NCI-H2196 treated with DMSO at 0.1 percent for 48 hours (cell line): Measurements from ENCODE around the gene ERBB4.
"Not testable (repeated sequence)": the region's sequence is repeated elsewhere in the genome, so short reads cannot be mapped to it uniquely, and the experiment has no call there.

Experiments
- DNase-seq: peaks from one replicate; lab custom pipeline; 2025; ENCODE audit not compliant: unreplicated experiment; lab: John Stamatoyannopoulos, UW

Gene ERBB4

DNA sequence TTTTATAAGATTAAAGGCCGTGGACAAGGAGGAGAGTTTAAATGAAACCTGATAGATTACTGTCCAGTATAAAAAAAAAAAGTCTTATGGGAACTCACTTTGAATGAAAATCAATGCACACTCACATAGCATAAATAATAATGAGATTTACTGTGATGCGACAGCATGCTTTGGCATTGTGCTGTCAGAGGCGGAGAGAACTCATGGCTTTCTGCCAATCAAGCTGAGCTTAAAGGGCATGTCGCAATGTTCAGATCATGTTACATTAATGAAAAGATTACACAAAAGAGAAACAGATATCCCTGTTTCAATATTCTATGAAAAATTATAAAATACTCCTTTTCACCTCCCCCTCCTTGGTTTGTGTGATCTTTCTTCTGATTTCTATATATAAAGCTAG is 310.8 kb downstream of the ERBB4 start:
- no peak for DNase-seq

DNA sequence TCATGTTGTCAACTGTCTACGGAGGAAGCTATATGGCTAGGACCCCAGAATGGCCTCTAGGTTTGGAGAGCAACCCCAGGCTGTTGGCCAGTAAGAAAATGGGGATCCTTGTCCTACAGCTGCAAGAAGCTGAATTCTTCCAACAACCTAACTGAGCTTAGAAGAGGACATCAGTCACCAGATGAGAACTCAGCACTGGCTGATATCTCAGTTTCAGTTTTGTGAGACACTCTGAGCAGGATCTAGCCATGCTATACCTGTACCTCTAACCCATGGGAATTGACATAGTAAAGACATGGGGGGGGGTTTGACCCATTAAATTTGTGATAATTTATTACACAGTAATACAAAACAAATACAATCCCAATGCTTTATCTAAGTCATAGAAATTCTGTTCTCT is 312.5 kb downstream of the ERBB4 start:
- no peak for DNase-seq

DNA sequence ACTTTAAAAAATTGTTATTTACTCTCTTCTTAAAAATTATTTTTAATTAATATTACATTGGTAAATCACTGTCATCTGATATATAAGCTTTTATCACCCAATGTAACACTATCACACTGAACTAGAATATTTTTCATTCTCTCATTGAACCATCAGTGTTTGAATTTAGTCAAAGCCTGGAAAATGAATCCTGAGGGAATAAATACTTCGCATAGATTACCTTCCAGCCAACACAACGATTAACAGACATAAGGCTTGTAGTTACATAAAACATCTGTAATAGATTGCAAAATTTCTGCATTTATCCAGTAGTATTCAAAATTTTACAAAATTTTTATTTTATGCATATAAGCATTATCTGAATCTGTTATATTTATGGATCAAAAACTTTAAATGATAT is 314.9 kb downstream of the ERBB4 start:
- no peak for DNase-seq

DNA sequence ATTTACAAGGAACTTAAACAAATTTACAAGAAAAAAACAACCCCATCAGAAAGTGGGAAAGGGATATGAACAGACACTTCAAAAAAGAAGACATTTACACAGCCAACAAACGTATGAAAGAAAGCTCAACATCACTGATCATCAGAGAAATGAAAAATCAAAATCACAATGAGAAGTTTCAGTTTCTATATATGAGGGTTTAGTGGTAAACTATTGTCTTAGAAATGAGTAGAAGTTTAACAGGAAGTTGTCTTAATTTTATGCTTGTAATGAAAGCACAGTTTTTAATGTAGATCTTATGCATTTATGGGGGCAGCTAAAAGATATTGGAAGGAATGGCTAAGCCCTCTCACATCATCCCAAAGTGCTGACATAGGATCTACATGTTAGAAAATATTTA is 325.4 kb downstream of the ERBB4 start:
- DNase-seq = no peak

DNA sequence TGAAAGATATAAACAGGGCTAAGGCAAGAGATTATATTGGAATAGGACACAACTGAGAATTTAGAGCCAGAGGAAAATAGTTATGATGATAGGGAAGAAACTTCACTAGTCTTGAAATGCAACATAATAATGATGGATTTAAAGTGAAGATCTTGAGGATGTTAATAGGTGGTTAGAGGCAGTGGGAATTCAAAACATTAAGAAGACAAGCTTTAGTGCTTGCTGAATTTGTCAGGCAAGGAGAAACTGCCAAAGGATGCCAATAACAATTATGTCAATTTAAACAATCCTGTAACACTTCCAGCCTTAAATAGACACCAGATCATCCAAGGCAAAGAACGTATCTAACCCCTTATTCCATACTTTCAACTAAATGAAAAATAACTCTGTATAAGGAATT is 330.1 kb downstream of the ERBB4 start:
- DNase-seq = no peak

DNA sequence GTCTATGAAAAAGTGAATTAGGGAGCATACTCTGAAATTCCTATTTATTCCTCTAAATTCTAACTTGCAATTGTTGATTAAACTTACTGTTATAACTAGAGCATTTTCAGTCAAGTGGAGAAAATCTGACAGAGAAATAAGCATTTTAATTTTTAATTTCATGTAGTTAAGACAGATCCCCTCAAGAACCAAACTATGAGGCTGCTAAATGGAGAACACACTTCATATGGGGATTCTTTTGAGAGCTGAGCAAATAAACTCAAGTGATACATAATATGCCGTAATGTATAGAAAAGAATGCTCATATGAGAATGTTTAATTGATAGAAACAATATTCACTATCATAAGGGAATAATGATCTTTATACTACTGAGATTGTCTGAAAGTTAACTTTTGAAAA is 340.8 kb downstream of the ERBB4 start:
- no peak for DNase-seq

DNA sequence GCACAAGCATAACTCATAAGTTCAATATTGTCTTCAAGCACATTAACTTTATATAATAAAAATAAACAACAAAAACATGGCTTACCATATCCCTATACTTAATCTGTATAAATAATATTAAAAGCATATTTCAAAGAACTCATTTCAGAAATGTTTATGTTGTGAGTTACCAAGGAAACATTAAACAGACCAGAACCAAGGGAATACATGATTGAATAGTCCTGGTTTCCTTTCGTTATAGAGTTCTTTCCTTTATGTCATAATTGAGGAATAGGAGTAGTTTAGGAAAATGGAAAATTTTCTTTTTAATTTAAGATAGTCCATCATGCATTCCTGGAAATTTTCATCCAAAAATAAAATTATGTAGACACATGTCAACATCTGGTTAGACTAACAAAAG is 343.0 kb downstream of the ERBB4 start:
- no peak for DNase-seq

DNA sequence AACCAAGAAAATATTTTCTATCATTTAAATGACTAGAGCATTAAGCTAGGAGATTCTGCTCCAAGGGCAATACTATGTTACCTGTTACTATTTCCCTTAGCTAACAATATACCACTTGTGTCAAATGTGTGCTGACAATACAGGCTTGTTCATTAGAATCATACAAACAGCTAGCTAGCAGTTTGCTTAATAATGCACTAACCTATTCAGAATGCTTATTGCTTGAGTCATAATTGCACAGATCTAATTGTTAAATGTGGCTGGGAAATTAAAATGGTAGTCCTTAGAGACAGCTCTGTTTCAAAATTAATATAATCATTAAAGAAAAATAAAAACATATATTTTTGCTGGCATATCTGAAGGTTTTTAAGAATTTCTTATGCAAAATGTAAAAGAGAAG is 344.2 kb downstream of the ERBB4 start:
- no peak for DNase-seq

DNA sequence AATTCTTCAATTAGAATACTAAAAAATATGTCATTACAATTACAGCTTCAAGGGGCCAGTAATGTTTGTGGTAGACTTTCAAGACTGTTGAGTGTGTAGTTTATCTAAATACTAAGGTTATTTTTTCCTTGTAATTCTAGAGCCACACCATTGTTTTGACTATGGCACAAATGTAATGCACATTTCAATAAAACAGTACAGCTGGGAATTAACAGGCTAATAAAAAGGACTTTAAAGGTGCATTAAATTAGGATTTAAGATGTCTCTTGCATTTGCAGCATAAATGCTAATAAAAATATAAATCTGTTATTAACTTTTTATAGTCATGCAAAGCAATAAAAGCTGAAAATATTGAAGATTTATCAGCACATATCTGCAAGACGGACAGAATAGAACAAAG is 344.8 kb downstream of the ERBB4 start:
- DNase-seq = no peak

DNA sequence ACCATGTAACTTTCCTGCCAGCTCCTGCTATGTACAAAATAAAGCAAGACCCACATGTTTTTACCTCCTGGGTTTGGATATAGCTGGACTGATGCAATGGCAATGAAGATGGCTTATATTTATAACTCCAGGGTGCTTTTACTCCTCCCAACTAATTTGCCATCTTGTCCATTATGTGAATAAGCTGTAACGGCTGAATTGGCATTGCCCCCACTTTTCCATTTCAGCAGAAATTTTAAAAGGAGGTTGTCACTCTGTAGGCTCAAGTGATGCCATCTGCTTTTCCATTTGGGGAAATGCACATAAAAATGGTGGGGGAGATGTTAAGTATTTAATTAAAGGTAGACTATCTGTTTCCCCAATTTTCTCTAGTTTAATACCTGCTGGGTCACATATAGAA is 345.5 kb downstream of the ERBB4 start:
- DNase-seq = no peak

DNA sequence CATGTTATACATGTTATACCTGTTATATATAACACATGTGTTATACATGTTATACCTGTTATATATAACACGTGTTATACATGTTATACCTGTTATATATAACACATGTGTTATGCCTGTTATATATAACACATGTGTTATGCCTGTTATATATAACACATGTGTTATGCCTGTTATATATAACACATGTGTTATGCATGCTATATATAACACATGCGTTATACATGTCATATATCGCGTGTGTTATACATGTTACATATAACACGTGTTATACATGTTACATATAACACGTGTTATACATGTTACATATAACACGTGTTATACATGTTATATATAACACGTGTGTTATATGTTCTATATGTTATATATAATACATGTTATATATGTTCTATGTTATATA is 347.2 kb downstream of the ERBB4 start:
- not testable (repeated sequence) for DNase-seq

DNA sequence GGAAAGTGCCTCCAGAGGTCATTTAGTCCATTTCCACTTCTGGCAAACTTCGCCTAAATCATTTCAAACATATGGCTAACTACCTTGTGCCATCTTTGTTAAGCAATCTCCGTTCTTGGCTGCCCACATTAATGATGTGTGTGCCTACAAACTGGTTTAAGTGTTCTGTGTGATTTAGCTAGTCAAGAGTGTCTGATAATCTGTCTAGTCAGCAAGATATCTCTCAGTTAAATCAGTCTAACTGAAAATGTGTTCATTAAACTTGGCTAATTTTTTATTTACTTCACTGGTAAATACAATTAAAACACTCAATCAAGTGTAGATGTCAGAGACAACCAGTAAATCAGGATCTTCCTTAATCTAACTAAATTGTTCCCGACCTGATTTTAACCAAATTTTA is 352.4 kb downstream of the ERBB4 start:
- DNase-seq = no peak

DNA sequence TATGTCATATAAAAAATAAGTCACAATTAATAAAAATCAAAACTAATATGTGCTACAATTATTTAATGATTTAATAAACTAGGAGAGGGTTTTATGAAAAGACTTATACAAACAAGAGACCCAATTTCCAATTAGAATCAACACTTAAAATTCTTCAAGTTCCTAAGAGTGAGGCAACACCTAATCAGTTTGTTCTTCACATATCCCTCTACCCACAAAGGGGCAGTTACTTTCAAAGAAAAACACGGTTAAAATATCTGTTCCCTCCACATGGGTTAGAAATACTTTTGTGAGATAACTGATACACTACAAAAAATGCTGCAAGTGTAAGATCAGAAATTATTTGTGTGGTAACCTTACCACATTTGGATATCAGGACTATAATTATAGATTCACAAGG is 357.0 kb downstream of the ERBB4 start:
- no peak for DNase-seq

DNA sequence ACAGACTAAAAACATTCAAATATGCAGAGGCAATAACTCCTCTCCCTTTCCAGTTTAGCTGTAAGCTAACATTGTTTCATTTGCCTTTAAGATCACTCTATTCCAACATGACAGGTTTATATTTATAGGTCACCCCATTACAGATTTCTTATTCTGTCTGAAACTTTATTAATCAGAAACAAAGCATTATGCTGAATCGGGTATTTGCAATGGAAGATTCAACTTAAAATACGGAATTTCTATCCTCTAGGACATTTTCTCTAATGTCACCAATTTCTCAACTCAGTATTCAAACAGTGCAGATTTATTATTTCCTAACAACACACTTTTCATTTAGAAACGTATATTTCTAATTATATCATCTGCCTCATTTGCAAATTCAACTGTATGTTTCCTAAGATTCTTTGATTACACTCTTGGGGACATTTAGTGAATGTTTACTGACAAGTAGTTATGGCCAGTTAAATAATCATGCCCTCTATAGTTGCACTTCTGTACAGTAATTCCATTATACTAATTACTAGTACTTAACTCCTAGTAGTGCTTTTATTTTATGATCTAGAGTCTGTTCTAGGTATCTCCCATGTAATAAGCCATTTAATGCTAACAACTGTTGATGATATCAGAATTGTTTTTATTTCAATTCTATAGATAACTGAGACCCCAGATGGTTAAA is 358.1 kb downstream of the ERBB4 start:
- DNase-seq = no peak

DNA sequence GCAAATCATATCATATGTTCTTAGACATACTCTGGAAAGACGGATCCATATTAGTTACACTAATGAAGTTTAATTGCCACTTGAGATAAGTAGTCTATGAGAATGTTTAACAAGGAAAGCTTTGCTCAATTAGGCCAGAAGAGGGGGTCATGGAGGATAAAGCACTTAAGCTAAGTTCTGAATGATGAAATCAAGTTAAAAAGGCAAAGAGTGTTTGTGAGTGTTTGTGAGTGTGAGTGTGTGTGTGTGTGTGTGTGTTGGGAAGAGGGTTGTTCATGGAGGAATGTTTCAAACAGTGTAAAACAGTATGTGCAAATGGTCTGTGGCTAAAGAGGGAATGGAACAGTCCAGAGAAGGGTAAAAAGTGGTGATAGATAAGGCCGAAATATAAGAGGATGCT is 360.9 kb downstream of the ERBB4 start:
- DNase-seq = no peak

DNA sequence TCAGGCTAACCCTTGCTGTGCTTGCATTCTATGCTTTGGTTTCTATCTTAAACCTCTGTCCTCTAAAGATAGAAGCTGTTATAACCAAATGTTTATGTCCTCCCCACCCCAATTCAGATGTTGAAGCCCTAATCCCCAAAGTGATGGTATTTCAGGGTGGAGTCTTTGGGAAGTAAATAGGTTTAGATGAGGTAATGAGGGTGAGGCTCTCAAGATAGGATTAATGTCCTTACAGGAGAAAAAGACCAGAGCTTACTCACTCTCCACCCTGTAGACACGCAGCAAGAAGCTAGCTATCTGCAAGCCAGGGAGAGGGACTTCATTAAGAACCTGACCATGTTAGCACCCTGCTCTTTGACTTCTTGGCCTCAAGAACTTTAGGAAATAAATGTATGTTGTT is 362.5 kb downstream of the ERBB4 start:
- DNase-seq = no peak

DNA sequence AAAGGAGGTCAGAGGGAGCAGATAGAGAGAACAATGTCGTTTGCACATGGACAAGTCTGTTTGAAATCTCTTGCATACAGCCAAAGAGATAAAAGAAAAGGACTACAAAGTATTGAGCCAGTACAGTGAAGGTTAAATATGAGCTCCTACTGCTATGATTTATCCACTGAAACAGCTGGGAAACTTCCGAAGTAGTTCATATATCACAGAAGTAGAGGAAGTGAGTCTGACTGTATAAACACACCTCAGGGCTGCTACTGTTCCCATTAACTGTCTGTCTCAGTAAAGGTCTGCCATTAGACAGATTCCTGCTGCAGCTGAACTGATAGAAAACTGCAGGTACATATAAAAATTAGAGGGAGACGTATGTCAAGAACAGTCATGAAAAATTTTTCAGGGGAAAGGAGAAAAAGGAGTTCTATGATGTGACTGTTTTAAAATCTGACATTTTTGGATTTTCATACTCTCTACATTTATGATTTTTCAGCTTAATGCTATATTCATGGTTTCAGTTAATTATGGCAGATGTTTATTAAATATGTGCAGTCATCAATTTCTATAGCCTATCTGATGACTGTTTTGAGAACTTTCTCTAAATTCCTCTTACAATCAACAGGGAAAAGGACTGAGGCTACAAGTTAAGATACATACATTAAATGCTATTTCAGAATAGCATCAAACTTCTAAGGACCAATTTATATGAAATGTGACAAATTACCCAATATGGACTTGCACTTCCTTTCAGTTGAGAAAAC is 364.7 kb downstream of the ERBB4 start:
- DNase-seq = no peak

DNA sequence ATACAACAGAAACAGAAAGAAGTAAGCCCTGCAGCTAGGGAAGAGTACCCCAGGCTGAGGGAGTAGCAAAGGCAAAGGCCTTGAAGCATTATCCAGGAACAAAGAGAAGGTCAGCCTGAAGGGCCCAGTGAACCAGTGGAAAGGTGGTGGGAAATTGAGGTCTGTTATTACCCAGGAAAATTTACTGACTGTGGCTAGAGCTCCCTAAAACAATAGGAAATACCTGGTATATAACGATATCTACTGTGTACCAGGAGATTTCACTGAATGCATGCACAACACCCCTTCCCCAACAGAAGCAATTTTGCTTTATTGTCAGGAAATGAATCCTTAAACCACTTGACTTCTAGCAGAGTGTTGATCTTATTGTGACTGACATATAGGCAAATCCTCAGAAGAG is 365.3 kb downstream of the ERBB4 start:
- DNase-seq = no peak

DNA sequence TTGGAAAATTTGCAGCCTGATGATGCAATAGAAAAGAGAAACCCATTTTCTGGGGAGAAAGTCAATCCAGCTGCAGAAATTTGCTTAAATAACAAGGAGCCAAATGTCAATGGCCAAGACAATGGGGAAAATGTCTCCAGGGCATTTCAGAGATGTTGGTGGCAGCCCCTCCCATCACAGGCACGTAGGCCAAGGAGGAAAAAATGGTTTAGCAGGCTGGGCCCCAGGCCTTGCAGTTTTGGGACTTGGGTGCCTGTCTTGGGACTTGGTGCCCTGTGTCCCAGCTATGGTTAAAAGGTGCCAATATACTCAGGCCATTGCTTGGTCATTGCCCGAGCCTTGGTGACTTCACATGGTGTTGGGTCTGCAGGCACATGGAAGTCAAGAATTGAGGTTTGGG is 368.2 kb downstream of the ERBB4 start:
- DNase-seq = no peak

DNA sequence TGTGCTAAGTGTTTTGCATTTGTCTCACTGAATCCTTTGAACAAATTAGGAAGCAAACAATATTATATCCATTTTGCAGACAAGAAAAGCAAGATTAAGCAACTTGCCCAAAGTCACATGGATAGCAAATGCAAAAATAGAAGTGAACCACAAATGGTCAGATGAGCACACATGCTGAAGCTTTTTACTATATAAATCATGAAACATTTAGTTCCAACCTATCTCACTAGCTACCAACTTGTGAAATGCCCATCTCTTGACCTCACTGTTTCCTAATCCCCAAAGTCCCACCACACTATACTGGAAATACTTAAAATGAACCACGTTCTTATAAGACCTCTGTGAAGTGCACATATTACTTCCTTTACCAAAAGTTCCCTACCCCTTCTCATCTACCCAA is 380.5 kb downstream of the ERBB4 start:
- no peak for DNase-seq

DNA sequence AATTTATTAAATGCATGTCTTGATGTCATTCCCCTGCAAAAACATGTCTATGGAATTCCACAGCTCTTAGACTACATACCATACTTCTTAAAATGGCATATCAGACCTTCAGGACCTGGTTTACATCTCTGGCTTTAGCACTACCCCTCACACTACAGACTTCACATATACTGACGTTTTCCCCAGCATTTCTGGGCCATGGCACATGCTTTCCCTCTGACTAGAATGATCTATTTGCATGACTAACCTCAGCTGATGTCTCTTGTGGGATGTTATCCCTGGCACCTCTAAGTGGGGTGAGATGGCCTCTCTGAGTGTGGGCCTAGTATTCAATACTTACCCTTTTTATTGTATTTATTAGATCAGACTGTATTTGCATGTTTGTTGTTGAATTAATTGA is 381.6 kb downstream of the ERBB4 start:
- no peak for DNase-seq

DNA sequence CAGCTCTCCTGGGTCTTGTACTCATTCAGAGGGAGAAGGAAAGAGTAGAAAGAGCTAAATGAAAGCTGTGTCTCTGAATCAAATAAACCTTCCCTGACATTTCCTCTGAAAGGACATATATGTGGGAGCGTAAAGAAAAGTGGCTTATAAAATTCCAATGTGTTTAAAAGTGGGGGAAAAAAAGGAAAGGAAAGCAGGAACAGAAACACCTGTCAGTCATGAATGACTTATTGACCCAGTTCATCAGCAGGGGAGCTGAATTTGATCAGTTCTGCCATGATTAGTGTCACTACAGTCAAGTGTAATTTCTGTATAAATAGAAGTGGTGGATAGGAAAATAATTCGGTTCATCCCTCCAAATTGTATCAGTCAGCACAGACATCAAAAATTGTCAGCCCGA is 382.5 kb downstream of the ERBB4 start:
- DNase-seq = no peak

DNA sequence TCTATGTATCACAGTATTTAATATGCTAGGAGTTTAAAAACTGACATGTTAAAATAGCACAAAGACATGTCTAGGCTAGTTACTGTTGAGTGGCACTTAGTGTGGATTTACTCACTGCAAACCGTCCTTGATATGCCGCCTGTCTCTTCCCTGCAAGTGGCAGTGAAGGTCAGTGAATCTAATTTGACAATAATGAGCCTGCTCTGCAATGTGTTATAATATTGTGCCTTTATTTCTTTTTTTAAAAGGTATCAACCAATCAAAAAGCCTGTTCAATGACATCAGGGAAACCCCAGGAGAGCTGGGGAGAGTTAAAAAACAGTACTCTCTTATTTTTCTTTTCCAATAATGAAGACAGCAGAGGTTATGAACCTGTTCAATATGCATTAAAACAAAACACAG is 384.1 kb downstream of the ERBB4 start:
- no peak for DNase-seq
